ENCODE data around the gene ECHDC1.

The ECHDC1 gene

GRCh38 chr6:127303917-127304316, 39.5 kb downstream of the ECHDC1 start:
- Histone ChIP-seq H4K20me1 (ENCODE audit: insufficient read depth, low read length, poor library complexity, severe bottlenecking) (no peaks in the 10 kb centered on the region), H2AFZ (ENCODE audit: low read length) (no peak overlapping the region), H3K4me1 (ENCODE audit: insufficient read depth, low read length, poor library complexity, severe bottlenecking) (no peaks in the 10 kb centered on the region), H3K4me3 (ENCODE audit: low read length, poor library complexity, severe bottlenecking) (no peak overlapping the region), H3K9me2 (replicated peaks; ENCODE audit: low read depth, low read length) (no peaks in the 10 kb centered on the region), H3K27me3 (ENCODE audit: insufficient read depth, low read length, poor library complexity, severe bottlenecking) (no peaks in the 10 kb centered on the region), H3K79me2 (ENCODE audit: insufficient read depth, low read length) (peaks cover 66% of the 10 kb centered on the region; the same call in 1 of the 2 replicates), H3K4me2 (ENCODE audit: low read depth, low read length, poor library complexity, severe bottlenecking) (no peak overlapping the region), H3K9ac (ENCODE audit: low read depth, low read length, poor library complexity, severe bottlenecking) (no peak overlapping the region), H3K9me3 (ENCODE audit: insufficient read depth, low read depth, low read length) (no peaks in the 10 kb centered on the region; the same call in 1 of the 2 replicates), H3K36me3 (ENCODE audit: insufficient read depth, low read length) (peaks cover 17% of the 10 kb centered on the region; the same call in 1 of the 2 replicates), H3F3A (ENCODE audit: low read depth) (no peaks in the 10 kb centered on the region)
- TF ChIP-seq EZH2phosphoT487 (IDR thresholded peaks at IDR 0.05; ENCODE audit: borderline replicate concordance) (no peak), CTCF (conservative IDR thresholded peaks at IDR 0.05; ENCODE audit: low read length) (no peak)

- Histone ChIP-seq H4K20me1 (ENCODE audit: insufficient read depth, low read length, poor library complexity, severe bottlenecking) (no peaks in the 10 kb centered on the region), H2AFZ (ENCODE audit: low read length) (no peak overlapping the region), H3K4me1 (ENCODE audit: insufficient read depth, low read length, poor library complexity, severe bottlenecking) (no peaks in the 10 kb centered on the region), H3K79me2 (ENCODE audit: insufficient read depth, low read length) (peaks cover 56% of the 10 kb centered on the region; the same call in 1 of the 2 replicates), H3K4me2 (ENCODE audit: low read depth, low read length, poor library complexity, severe bottlenecking) (no peak overlapping the region), H3K9me2 (replicated peaks; ENCODE audit: low read depth, low read length) (no peaks in the 10 kb centered on the region), H3K9me3 (ENCODE audit: insufficient read depth, low read depth, low read length) (no peaks in the 10 kb centered on the region; the same call in 1 of the 2 replicates), H3K36me3 (ENCODE audit: insufficient read depth, low read length) (peaks cover 18% of the 10 kb centered on the region; the same call in 1 of the 2 replicates), H3K27me3 (ENCODE audit: insufficient read depth, low read length, poor library complexity, severe bottlenecking) (no peaks in the 10 kb centered on the region), H3K4me3 (ENCODE audit: low read length, poor library complexity, severe bottlenecking) (no peak overlapping the region), H3K9ac (ENCODE audit: low read depth, low read length, poor library complexity, severe bottlenecking) (no peak overlapping the region), H3F3A (ENCODE audit: low read depth) (no peaks in the 10 kb centered on the region)
- no peak for TF ChIP-seq EZH2phosphoT487 (IDR thresholded peaks at IDR 0.05; ENCODE audit: borderline replicate concordance)
- peak; percentile 83 for TF ChIP-seq CTCF (conservative IDR thresholded peaks at IDR 0.05; ENCODE audit: low read length)
These were observed 40.4 kb downstream of the ECHDC1 start for GRCh38 chr6:127302728-127303660.

GRCh38 chr6:127301199-127301700, 42.2 kb downstream of the ECHDC1 start:
- Histone ChIP-seq H3K4me2 (ENCODE audit: low read depth, low read length, poor library complexity, severe bottlenecking) (no peak overlapping the region), H4K20me1 (ENCODE audit: insufficient read depth, low read length, poor library complexity, severe bottlenecking) (no peaks in the 10 kb centered on the region), H3K9me3 (ENCODE audit: insufficient read depth, low read depth, low read length) (no peaks in the 10 kb centered on the region), H2AFZ (ENCODE audit: low read length) (no peak overlapping the region), H3K9me2 (replicated peaks; ENCODE audit: low read depth, low read length) (no peaks in the 10 kb centered on the region), H3K4me1 (ENCODE audit: insufficient read depth, low read length, poor library complexity, severe bottlenecking) (no peaks in the 10 kb centered on the region), H3K36me3 (ENCODE audit: insufficient read depth, low read length) (peaks cover 15% of the 10 kb centered on the region), H3F3A (ENCODE audit: low read depth) (no peaks in the 10 kb centered on the region), H3K79me2 (ENCODE audit: insufficient read depth, low read length) (peaks cover 41% of the 10 kb centered on the region; the same call in 1 of the 2 replicates), H3K4me3 (ENCODE audit: low read length, poor library complexity, severe bottlenecking) (no peak overlapping the region), H3K27me3 (ENCODE audit: insufficient read depth, low read length, poor library complexity, severe bottlenecking) (no peaks in the 10 kb centered on the region), H3K9ac (ENCODE audit: low read depth, low read length, poor library complexity, severe bottlenecking) (no peak overlapping the region)
- TF ChIP-seq EZH2phosphoT487 (IDR thresholded peaks at IDR 0.05; ENCODE audit: borderline replicate concordance) (no peak), CTCF (conservative IDR thresholded peaks at IDR 0.05; ENCODE audit: low read length) (no peak)
